Measurements from ENCODE around the gene UGT3A1.

- TF ChIP-seq ARNTL (CRISPR knock-in tag; IDR thresholded peaks at IDR 0.05; ENCODE audit: borderline replicate concordance, low read depth) (no peak), ZNF565 (CRISPR knock-in tag; conservative IDR thresholded peaks at IDR 0.05; ENCODE audit: low read depth) (no peak), ESRRG (CRISPR knock-in tag; IDR thresholded peaks at IDR 0.05) (no peak), RARB (CRISPR knock-in tag; IDR thresholded peaks at IDR 0.05) (no peak)
These were observed 2.7 kb downstream of the UGT3A1 start for GRCh38 chr5:35988529-35988928.
